Stimulated activated effector memory CD8-positive, alpha-beta T cell treated with anti-CD3 and anti-CD28 coated beads, Interleukin-12 subunit alpha, Interleukin-12 subunit beta, amount 100 ng/mL, for 72 hours (primary cell): ENCODE data around the gene NAV1.
"Not testable (repeated sequence)": the region's sequence is repeated elsewhere in the genome, so short reads cannot be mapped to it uniquely, and the experiment has no call there.

Experiments
- ATAC-seq: fragments of 150-1000 bp; cut with Tn5 transposase; 2 replicates; pipeline ENCODE4 v1.10.0; 2021
- DNase-seq, 2 donors: peaks; one replicate each; pipeline ENCODE4 v3.0.0; 2021 to 2022; ENCODE audit warnings: low spot score in 2 of 2
- H3K27ac Mint-ChIP-seq: one replicate; pipeline ENCODE4 v1.8.0; 2022; ENCODE audit warnings: mild to moderate bottlenecking, mixed read lengths
- H3K36me3 Mint-ChIP-seq: one replicate; pipeline ENCODE4 v1.8.0; 2022; ENCODE audit warnings: mild to moderate bottlenecking, mixed read lengths
- H3K4me1 Mint-ChIP-seq: one replicate; pipeline ENCODE4 v1.8.0; 2022; ENCODE audit warnings: mixed read lengths
- H3K4me3 Mint-ChIP-seq: one replicate; pipeline ENCODE4 v1.8.0; 2022; ENCODE audit warnings: mild to moderate bottlenecking, mixed read lengths
- H3K9me3 Mint-ChIP-seq: one replicate; pipeline ENCODE4 v1.8.0; 2022; ENCODE audit warnings: mixed read lengths

The NAV1 gene

GRCh38 chr1:201573923-201574322, 35.0 kb downstream of the NAV1 start:
- Mint-ChIP-seq H3K9me3 (no peaks in the 10 kb centered on the region), H3K36me3 (no peaks in the 10 kb centered on the region), H3K4me1 (peaks cover 7% of the 10 kb centered on the region), H3K4me3 (no peak overlapping the region), H3K27ac (peak overlapping the region; percentile 16)
- no peak for ATAC-seq
- no peak for DNase-seq

GRCh38 chr1:201575912-201576311, 37.0 kb downstream of the NAV1 start:
- no peaks in the 10 kb centered on the region for H3K36me3 Mint-ChIP-seq
- no peak for DNase-seq
- no peaks in the 10 kb centered on the region for H3K9me3 Mint-ChIP-seq

GRCh38 chr1:201576914-201577313, 38.0 kb downstream of the NAV1 start:
- no peak overlapping the region for H3K4me3 Mint-ChIP-seq
- no peak overlapping the region for H3K27ac Mint-ChIP-seq
- no peak for ATAC-seq

More at GRCh38 chr1:201575912-201576311, 37.0 kb downstream of the NAV1 start:
- H3K4me1 Mint-ChIP-seq, result peaks cover 7% of the 10 kb centered on the region
- H3K27ac Mint-ChIP-seq, result no peak overlapping the region
- no peak overlapping the region for H3K4me3 Mint-ChIP-seq
- ATAC-seq, result no peak

GRCh38 chr1:201578008-201578888, 39.3 kb downstream of the NAV1 start:
- Mint-ChIP-seq H3K36me3 (no peaks in the 10 kb centered on the region), H3K9me3 (no peaks in the 10 kb centered on the region), H3K27ac (no peak overlapping the region), H3K4me3 (no peak overlapping the region), H3K4me1 (peaks cover 2% of the 10 kb centered on the region)
- ATAC-seq (no peak), DNase-seq (no peak)

More at GRCh38 chr1:201576914-201577313, 38.0 kb downstream of the NAV1 start:
- peaks cover 7% of the 10 kb centered on the region for H3K4me1 Mint-ChIP-seq
- DNase-seq, result no peak
- H3K36me3 Mint-ChIP-seq, result no peaks in the 10 kb centered on the region
- H3K9me3 Mint-ChIP-seq, result no peaks in the 10 kb centered on the region

GRCh38 chr1:201581371-201581770, 42.4 kb downstream of the NAV1 start:
- not testable (repeated sequence) for H3K36me3 Mint-ChIP-seq, H3K9me3 Mint-ChIP-seq, H3K27ac Mint-ChIP-seq, H3K4me1 Mint-ChIP-seq, H3K4me3 Mint-ChIP-seq, ATAC-seq, DNase-seq

- no peaks in the 10 kb centered on the region for H3K4me1 Mint-ChIP-seq
- H3K36me3 Mint-ChIP-seq, result no peaks in the 10 kb centered on the region
- no peaks in the 10 kb centered on the region for H3K9me3 Mint-ChIP-seq
- peak; percentile 22 for ATAC-seq
- no peak for DNase-seq
- no peak overlapping the region for H3K27ac Mint-ChIP-seq
- no peak overlapping the region for H3K4me3 Mint-ChIP-seq
These were observed 43.9 kb downstream of the NAV1 start for GRCh38 chr1:201582705-201583442.

- ATAC-seq, result no peak
- Mint-ChIP-seq H3K4me3 (no peak overlapping the region), H3K27ac (no peak overlapping the region), H3K36me3 (no peaks in the 10 kb centered on the region), H3K4me1 (no peaks in the 10 kb centered on the region), H3K9me3 (no peaks in the 10 kb centered on the region)
- DNase-seq, result no peak
These were observed 44.7 kb downstream of the NAV1 start for GRCh38 chr1:201583663-201584062.

GRCh38 chr1:201584471-201585092, 45.7 kb downstream of the NAV1 start:
- ATAC-seq (no peak), DNase-seq (no peak)
- Mint-ChIP-seq H3K4me1 (no peaks in the 10 kb centered on the region), H3K9me3 (no peaks in the 10 kb centered on the region), H3K4me3 (no peak overlapping the region), H3K27ac (no peak overlapping the region), H3K36me3 (no peaks in the 10 kb centered on the region)

GRCh38 chr1:201585093-201585483, 46.2 kb downstream of the NAV1 start:
- Mint-ChIP-seq H3K27ac (no peak overlapping the region), H3K36me3 (no peaks in the 10 kb centered on the region), H3K9me3 (no peaks in the 10 kb centered on the region), H3K4me1 (no peaks in the 10 kb centered on the region), H3K4me3 (no peak overlapping the region)
- DNase-seq (no peak), ATAC-seq (no peak)

GRCh38 chr1:201585901-201586300, 47.0 kb downstream of the NAV1 start:
- DNase-seq (no peak), ATAC-seq (no peak)
- Mint-ChIP-seq H3K4me3 (no peak overlapping the region), H3K27ac (no peak overlapping the region), H3K4me1 (no peaks in the 10 kb centered on the region), H3K9me3 (no peaks in the 10 kb centered on the region), H3K36me3 (no peaks in the 10 kb centered on the region)

GRCh38 chr1:201586806-201587205, 47.9 kb downstream of the NAV1 start:
- no peaks in the 10 kb centered on the region for H3K9me3 Mint-ChIP-seq
- no peak for ATAC-seq
- no peak overlapping the region for H3K4me3 Mint-ChIP-seq
- no peaks in the 10 kb centered on the region for H3K36me3 Mint-ChIP-seq
- no peak for DNase-seq
- H3K4me1 Mint-ChIP-seq, result no peaks in the 10 kb centered on the region
- H3K27ac Mint-ChIP-seq, result no peak overlapping the region

- ATAC-seq, result no peak
- Mint-ChIP-seq H3K4me1 (no peaks in the 10 kb centered on the region), H3K36me3 (no peaks in the 10 kb centered on the region), H3K9me3 (no peaks in the 10 kb centered on the region), H3K27ac (no peak overlapping the region), H3K4me3 (no peak overlapping the region)
- DNase-seq, result no peak
These were observed 48.8 kb downstream of the NAV1 start for GRCh38 chr1:201587729-201588128.
